Measurements from ENCODE around the gene FAM50B.
A peak's percentile ranks its signal among the peaks of the same experiment; 100 is the strongest.

FAM50B gene

DNA sequence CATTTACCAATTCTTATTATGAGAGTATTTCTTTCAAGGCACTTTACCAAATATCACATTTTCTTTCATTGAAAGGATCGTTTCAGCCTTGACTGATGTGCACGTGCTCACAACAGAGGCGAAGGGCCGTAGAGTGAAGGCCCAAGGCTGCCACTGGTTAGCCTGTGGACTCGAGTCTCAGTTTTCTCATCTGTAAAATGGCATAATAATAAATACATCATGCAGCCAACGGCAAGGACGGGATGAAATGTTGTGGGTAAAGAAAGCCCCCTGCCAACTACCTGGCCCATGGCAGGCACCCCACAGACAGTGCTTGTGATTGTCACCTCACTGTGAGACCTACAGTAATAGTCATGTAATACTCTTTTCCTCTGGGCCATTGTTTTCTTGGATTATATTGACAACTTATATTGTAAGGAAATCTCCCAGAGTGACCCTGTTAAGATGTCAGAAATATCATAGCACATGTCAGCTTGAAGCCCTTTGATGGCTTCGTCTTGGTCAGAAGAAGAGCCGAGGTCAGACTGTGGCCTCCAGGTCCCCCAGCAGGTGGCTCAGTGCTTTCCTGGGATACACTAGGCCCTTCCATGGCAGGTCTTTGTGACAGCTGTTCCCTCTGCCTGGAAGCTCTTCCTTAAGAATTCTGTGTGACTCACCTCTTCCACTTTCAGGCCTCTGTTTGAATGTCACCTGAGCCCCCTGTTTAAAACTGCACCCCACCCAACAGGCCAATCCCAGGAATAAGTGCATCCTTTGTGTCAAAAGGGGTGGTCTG lies 36.3 kb downstream of the FAM50B start:
- no peak for TF ChIP-seq BHLHE40 (IDR thresholded peaks at IDR 0.05; ENCODE audit: borderline replicate concordance)
- TF ChIP-seq CTBP1 (IDR thresholded peaks at IDR 0.05; ENCODE audit: borderline replicate concordance), result no peak
- no peak for TF ChIP-seq FOXA1 (IDR thresholded peaks at IDR 0.05)
- TF ChIP-seq, protein P1, sequence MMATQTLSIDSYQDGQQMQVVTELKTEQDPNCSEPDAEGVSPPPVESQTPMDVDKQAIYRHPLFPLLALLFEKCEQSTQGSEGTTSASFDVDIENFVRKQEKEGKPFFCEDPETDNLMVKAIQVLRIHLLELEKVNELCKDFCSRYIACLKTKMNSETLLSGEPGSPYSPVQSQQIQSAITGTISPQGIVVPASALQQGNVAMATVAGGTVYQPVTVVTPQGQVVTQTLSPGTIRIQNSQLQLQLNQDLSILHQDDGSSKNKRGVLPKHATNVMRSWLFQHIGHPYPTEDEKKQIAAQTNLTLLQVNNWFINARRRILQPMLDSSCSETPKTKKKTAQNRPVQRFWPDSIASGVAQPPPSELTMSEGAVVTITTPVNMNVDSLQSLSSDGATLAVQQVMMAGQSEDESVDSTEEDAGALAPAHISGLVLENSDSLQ (IDR thresholded peaks at IDR 0.05), result no peak
- TF ChIP-seq ARNT (IDR thresholded peaks at IDR 0.05), result no peak
- no peak for TF ChIP-seq SUZ12 (IDR thresholded peaks at IDR 0.05)
- no peak for TF ChIP-seq FOXK2 (IDR thresholded peaks at IDR 0.05)
- TF ChIP-seq TARDBP (IDR thresholded peaks at IDR 0.05), result no peak
- no peak for TF ChIP-seq ELF4 (IDR thresholded peaks at IDR 0.05)
- no peak for TF ChIP-seq NFRKB (IDR thresholded peaks at IDR 0.05)
- TF ChIP-seq LEF1 (IDR thresholded peaks at IDR 0.05; ENCODE audit: borderline replicate concordance), result no peak
- ChIA-PET CTCF (interaction anchor here (0.6 kb wide), 1 partner anchor 17 kb away, joined by 3 read pairs; no protein-coding TSS in a partner anchor), POLR2A (no interaction called here)
- DNase-seq (ENCODE audit: extremely low spot score), result peak; percentile 19

DNA sequence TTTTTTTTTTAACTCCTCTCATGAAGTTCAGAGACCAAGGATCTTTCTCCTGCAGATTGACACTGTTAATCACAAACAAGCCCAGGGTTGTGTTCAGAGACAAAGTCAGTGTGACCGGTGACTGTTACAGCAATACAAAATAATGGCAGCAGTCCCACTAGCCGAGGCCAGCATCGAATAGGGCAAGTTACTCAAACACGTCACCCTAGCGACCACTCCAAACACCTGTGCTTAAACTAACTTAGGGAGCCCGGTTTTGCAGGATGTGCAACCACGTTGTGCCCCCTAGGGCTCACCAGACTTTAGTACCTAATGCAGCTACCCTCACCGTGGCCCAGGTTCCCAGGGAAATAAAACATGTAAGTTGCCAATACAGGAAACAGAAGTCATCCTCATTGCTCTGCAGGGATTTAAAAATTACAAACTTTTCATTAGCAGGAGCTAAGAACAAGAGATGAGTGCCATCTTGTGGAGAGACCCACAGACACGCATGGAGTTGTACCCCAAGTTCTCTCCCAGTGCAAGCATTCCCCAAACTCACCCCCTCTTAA lies 38.1 kb downstream of the FAM50B start:
- POLR2A ChIA-PET, result interaction anchor here (0.5 kb wide), 1 partner anchor 159 kb away, joined by 3 read pairs; no protein-coding TSS in a partner anchor
- no peak for DNase-seq (ENCODE audit: extremely low spot score)
- CTCF ChIA-PET, result interaction anchor here (0.6 kb wide), 1 partner anchor 30 kb away, joined by 3 read pairs; no protein-coding TSS in a partner anchor
- TF ChIP-seq FOXM1 (IDR thresholded peaks at IDR 0.05; ENCODE audit: borderline replicate concordance) (no peak), FOXA1 (IDR thresholded peaks at IDR 0.05) (no peak), BHLHE40 (IDR thresholded peaks at IDR 0.05; ENCODE audit: borderline replicate concordance) (no peak), HDGF (IDR thresholded peaks at IDR 0.05; ENCODE audit: borderline replicate concordance) (no peak), NFRKB (IDR thresholded peaks at IDR 0.05) (no peak)

DNA sequence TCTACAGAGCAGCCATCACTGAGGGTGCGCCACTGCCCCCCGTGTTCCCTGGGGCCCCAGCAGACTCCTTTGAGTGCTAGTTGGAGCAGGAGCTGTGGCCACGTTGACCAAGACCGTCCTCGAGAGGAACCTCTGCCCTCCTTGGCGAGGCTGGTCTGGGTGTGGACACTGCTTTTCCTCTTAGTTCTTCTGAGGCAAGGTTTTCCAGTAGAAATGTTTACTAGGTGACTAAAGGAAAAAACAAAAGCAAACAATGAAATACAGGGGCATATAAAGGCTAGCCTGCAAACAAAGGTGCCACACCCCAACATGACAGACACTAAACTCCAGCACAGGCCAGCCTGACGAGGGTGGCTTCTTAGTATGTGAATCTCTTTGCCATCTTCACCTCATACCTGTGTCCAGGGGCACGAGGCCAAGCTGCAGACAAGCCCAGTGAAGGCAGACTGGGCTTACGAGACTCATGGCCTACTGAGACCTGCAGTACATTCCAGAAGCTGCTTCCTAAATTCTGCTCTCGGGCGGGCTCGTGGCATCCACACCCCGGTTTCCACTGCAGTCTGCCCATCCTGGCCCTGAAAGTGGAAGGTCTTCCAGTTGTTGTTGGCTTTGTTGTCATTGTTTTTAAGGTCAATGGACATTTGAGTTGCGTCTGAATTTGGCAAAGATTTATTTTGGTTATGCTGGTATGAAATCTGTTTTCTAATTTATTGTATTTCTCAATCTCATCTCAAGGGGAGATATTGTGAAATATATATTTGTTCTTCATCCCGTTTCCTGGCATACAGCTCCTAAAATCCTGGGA lies 39.2 kb downstream of the FAM50B start:
- ChIA-PET POLR2A (no interaction called here), CTCF (interaction anchor here (0.6 to 0.9 kb wide), 2 partner anchors 29 to 37 kb away, joined by 3 read pairs; no protein-coding TSS in a partner anchor)
- DNase-seq (ENCODE audit: extremely low spot score), result no peak
- no peak for TF ChIP-seq NFRKB (IDR thresholded peaks at IDR 0.05)
- no peak for TF ChIP-seq BHLHE40 (IDR thresholded peaks at IDR 0.05; ENCODE audit: borderline replicate concordance)
- no peak for TF ChIP-seq ELF4 (IDR thresholded peaks at IDR 0.05)

DNA sequence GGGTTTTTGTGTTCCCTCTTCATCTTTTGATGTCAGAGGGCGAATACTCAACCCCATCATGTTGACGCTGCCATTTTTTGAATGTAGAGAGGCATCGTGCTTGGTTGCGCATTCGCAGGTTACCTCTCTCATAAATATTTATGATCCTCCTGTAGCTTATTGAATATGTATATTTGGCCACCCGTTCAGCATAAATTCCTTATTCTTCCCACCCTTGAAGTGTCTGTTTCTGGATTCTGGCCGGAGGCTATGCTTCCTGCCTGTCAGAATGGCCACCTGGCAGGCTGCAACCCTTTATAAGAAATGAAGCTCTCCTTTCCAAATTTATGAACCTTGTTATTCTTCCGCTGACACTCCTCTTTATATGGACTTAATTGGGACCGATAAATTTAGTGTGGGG lies 40.9 kb downstream of the FAM50B start:
- TF ChIP-seq BHLHE40 (IDR thresholded peaks at IDR 0.05; ENCODE audit: borderline replicate concordance), result no peak
- no peak for TF ChIP-seq FOXK2 (IDR thresholded peaks at IDR 0.05)
- TF ChIP-seq L3MBTL2 (conservative IDR thresholded peaks at IDR 0.05), result no peak
- TF ChIP-seq LEF1 (IDR thresholded peaks at IDR 0.05; ENCODE audit: borderline replicate concordance), result no peak
- TF ChIP-seq TARDBP (IDR thresholded peaks at IDR 0.05), result no peak
- no peak for TF ChIP-seq FOXA1 (IDR thresholded peaks at IDR 0.05)
- TF ChIP-seq SP1 (IDR thresholded peaks at IDR 0.05), result no peak
- no peak for TF ChIP-seq ARNT (IDR thresholded peaks at IDR 0.05)
- no peak for TF ChIP-seq ELF4 (IDR thresholded peaks at IDR 0.05)
- TF ChIP-seq ZNF384 (IDR thresholded peaks at IDR 0.05), result no peak
- TF ChIP-seq CTBP1 (IDR thresholded peaks at IDR 0.05; ENCODE audit: borderline replicate concordance), result no peak
- no peak for TF ChIP-seq NFRKB (IDR thresholded peaks at IDR 0.05)
- TF ChIP-seq SUZ12 (IDR thresholded peaks at IDR 0.05), result no peak
- no peak for TF ChIP-seq FOXM1 (IDR thresholded peaks at IDR 0.05; ENCODE audit: borderline replicate concordance)
- no peak for TF ChIP-seq HDGF (IDR thresholded peaks at IDR 0.05; ENCODE audit: borderline replicate concordance)
- TF ChIP-seq, protein P1 (IDR thresholded peaks at IDR 0.05), result no peak
- ChIA-PET CTCF (interaction anchor here (1.2 kb wide), 1 partner anchor 43 kb away, joined by 5 read pairs; no protein-coding TSS in a partner anchor), POLR2A (no interaction called here)
- no peak for DNase-seq (ENCODE audit: extremely low spot score)

DNA sequence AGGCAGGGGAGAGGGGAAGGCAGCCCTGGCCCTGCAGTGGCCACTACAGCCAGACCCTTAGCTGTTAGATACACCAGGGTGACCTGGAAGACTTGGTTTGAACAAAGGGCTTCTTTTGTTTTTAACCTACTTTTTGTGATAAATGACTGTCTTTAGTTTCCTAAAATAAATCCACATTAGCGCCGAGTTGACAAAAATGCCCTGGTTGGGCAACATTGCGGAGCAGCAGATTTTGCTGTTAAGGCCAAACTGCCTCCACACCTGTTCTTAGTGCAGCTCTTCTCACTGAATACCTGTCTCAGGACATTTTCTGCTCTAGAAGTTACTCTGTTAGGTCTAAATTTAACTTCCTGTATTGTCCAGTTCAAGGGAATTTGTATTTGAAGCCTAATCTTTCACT lies 42.7 kb downstream of the FAM50B start:
- CTCF ChIA-PET, result interaction anchor here (0.9 kb wide), 1 partner anchor 11 kb away, joined by 8 read pairs; no protein-coding TSS in a partner anchor

More for the DNA sequence above, 42.7 kb downstream of the FAM50B start:
- TF ChIP-seq HDGF (IDR thresholded peaks at IDR 0.05; ENCODE audit: borderline replicate concordance), result no peak
- TF ChIP-seq, protein P1 (IDR thresholded peaks at IDR 0.05), result no peak
- TF ChIP-seq ZNF384 (IDR thresholded peaks at IDR 0.05), result no peak
- no peak for TF ChIP-seq L3MBTL2 (conservative IDR thresholded peaks at IDR 0.05)
- no peak for TF ChIP-seq TARDBP (IDR thresholded peaks at IDR 0.05)
- TF ChIP-seq ELF4 (IDR thresholded peaks at IDR 0.05), result no peak
- no peak for TF ChIP-seq FOXK2 (IDR thresholded peaks at IDR 0.05)
- TF ChIP-seq CTBP1 (IDR thresholded peaks at IDR 0.05; ENCODE audit: borderline replicate concordance), result no peak
- TF ChIP-seq BHLHE40 (IDR thresholded peaks at IDR 0.05; ENCODE audit: borderline replicate concordance), result no peak
- TF ChIP-seq FOXM1 (IDR thresholded peaks at IDR 0.05; ENCODE audit: borderline replicate concordance), result no peak
- TF ChIP-seq FOXA1 (IDR thresholded peaks at IDR 0.05), result no peak
- TF ChIP-seq LEF1 (IDR thresholded peaks at IDR 0.05; ENCODE audit: borderline replicate concordance), result no peak
- TF ChIP-seq SP1 (IDR thresholded peaks at IDR 0.05), result no peak
- no peak for TF ChIP-seq NFRKB (IDR thresholded peaks at IDR 0.05)
- TF ChIP-seq SUZ12 (IDR thresholded peaks at IDR 0.05), result no peak
- no peak for TF ChIP-seq ARNT (IDR thresholded peaks at IDR 0.05)
- POLR2A ChIA-PET, result no interaction called here
- DNase-seq (ENCODE audit: extremely low spot score), result no peak
